Chondrocyte (in vitro differentiated cells): Measurements from ENCODE around the gene KRTAP20-1. TPM values are rescaled to one million over a fixed set of nuclear protein-coding genes. Genes with fewer than 3 reads are reported as not detected.

Experiments
- DNase-seq: peaks from one replicate; pipeline ENCODE4 v3.0.0; 2021; ENCODE audit warnings: mixed read lengths, low spot score
- H3K27ac Mint-ChIP-seq: one replicate; pipeline ENCODE4 v1.8.0; 2021; ENCODE audit warnings: mild to moderate bottlenecking, moderate library complexity, mixed read lengths; ENCODE audit not compliant: unreplicated experiment
- H3K27me3 Mint-ChIP-seq: 2 replicates; pipeline ENCODE4 v1.8.0; 2021; ENCODE audit warnings: low read depth, mixed read lengths
- H3K36me3 Mint-ChIP-seq: 2 replicates; pipeline ENCODE4 v1.8.0; 2021; ENCODE audit warnings: low read depth, mixed read lengths
- H3K4me1 Mint-ChIP-seq: 2 replicates; pipeline ENCODE4 v1.8.0; 2021; ENCODE audit warnings: low read depth, mild to moderate bottlenecking, mixed read lengths
- H3K4me3 Mint-ChIP-seq: one replicate; pipeline ENCODE4 v1.8.0; 2021; ENCODE audit warnings: mild to moderate bottlenecking, moderate library complexity, mixed read lengths; ENCODE audit not compliant: unreplicated experiment
- H3K9me3 Mint-ChIP-seq: 2 replicates; pipeline ENCODE4 v1.8.0; 2021; ENCODE audit warnings: low read depth, mixed read lengths
- total RNA-seq: library from RNA; stranded (reverse); gene quantifications from 3 replicates; pipeline ENCODE4 v1.2.1, GENCODE V29; 2021
- TF ChIP-seq, protein P1 (sequence below): fragments of 200-600 bp; sonication (generic); IDR thresholded peaks from 2 replicates; pipeline ENCODE4 v1.5.0; 2021; ENCODE audit warnings: antibody characterized with exemption, mild to moderate bottlenecking, moderate library complexity

Gene KRTAP20-1
- total RNA-seq, 1 donor from 2014 or later = not detected

DNA sequence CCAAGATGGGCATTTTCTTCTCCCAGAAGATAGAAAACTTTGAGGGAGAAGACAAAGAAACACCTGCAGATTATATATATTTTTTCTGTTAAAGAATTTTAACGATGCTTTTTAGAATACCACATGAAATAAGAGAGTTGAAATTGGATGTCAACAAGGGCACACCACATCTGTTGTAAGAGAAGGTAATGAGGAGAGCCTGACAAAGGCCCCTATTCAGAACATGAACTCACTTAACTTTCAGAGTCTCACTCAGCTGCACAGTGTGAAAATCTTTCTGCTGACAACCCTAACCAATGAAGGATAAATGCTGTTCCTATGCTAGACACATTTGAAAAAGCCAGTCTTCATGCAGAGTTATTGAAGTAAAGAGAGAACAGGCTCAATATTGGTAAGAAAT is 33.4 kb upstream of the KRTAP20-1 start:
- TF ChIP-seq, protein P1, sequence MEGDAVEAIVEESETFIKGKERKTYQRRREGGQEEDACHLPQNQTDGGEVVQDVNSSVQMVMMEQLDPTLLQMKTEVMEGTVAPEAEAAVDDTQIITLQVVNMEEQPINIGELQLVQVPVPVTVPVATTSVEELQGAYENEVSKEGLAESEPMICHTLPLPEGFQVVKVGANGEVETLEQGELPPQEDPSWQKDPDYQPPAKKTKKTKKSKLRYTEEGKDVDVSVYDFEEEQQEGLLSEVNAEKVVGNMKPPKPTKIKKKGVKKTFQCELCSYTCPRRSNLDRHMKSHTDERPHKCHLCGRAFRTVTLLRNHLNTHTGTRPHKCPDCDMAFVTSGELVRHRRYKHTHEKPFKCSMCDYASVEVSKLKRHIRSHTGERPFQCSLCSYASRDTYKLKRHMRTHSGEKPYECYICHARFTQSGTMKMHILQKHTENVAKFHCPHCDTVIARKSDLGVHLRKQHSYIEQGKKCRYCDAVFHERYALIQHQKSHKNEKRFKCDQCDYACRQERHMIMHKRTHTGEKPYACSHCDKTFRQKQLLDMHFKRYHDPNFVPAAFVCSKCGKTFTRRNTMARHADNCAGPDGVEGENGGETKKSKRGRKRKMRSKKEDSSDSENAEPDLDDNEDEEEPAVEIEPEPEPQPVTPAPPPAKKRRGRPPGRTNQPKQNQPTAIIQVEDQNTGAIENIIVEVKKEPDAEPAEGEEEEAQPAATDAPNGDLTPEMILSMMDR = no peak
- no peaks in the 10 kb centered on the region for H3K36me3 Mint-ChIP-seq
- peaks cover 23% of the 10 kb centered on the region for H3K9me3 Mint-ChIP-seq
- no peaks in the 10 kb centered on the region for H3K27me3 Mint-ChIP-seq
- H3K4me1 Mint-ChIP-seq = no peaks in the 10 kb centered on the region
- DNase-seq = no peak
- no peak overlapping the region for H3K4me3 Mint-ChIP-seq
- H3K27ac Mint-ChIP-seq = no peak overlapping the region

DNA sequence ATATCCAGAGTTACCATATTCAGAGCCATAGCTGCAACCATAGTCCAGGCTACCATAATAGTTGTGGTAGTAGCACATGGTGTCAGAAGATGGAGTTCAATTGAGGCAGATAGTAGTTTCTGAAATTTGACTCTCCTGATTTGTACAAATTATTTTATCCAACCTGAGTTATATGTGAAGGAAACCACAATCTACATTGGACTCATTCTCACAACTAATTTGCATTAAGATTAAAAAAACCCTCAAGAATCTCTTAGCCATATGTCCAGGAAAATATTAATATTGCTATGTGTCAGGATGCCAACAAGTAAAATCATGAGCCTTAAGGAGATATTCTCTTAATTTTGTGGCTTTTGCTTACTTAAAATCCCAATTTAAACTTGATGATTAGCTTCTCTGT is 25.9 kb upstream of the KRTAP20-1 start, which contains the start of gene KRTAP22-2:
KRTAP22-2 (minus strand) TSS at position 101 of the 400 bp plus-strand sequence.
- H3K4me1 Mint-ChIP-seq = no peaks in the 10 kb centered on the region
- no peak for DNase-seq
- TF ChIP-seq, protein P1 = no peak
- H3K9me3 Mint-ChIP-seq = peaks cover 6% of the 10 kb centered on the region
- H3K36me3 Mint-ChIP-seq = no peaks in the 10 kb centered on the region
- H3K27ac Mint-ChIP-seq = no peak within 1 kb of the TSS
- H3K4me3 Mint-ChIP-seq = no peak within 1 kb of the TSS
- H3K27me3 Mint-ChIP-seq = no peaks in the 10 kb centered on the region

DNA sequence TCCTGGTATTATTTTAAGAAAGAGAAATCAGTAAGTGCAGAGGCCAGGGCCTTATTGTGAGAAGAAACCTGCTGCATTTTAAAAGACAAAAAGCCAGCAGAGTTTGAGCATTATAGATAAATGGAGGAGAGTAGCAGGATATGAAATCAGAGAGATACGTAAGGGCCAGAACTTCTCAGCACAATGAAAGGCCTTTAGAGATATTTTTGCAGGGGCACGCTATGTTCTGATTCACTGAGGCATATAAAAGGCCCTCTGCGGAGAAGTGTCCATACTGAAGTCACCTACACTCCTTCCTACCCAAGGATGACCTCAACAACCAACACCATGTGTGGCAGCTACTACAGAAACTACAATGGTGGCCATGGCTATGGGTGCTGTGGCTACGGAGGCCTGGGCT is 24.1 kb upstream of the KRTAP20-1 start, which contains the start of gene KRTAP6-3:
KRTAP6-3 (plus strand) TSS at position 301 of the 400 bp plus-strand sequence; CDS start at position 307, 6 bp downstream.
- no peak for DNase-seq
- Mint-ChIP-seq H3K9me3 (no peaks in the 10 kb centered on the region), H3K27ac (no peak within 1 kb of the TSS), H3K27me3 (no peaks in the 10 kb centered on the region), H3K4me1 (no peaks in the 10 kb centered on the region), H3K4me3 (no peak within 1 kb of the TSS), H3K36me3 (no peaks in the 10 kb centered on the region)
- TF ChIP-seq, protein P1 = no peak

DNA sequence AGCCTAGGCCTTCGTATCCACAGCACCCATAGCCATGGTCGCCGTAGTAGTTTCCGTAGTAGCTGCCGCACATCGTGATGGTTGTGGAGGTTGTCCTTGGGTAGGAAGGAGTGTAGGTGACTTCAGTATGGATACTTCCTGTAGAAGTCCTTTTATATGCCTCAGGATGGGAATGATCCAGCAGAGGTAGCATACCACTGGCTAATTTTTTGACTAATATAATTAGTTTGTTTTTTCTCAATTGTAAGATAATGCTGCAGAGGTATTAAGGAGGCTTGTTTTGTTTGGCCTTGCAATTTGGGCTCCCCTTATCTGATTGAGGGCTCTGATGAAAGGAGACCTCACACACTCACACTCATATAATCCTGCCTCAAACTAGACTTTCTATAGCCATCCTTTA is 17.4 kb upstream of the KRTAP20-1 start, which contains the start of gene KRTAP6-2:
KRTAP6-2 (minus strand) TSS at position 101 of the 400 bp plus-strand sequence; CDS start at position 73, 28 bp downstream.
- Mint-ChIP-seq H3K4me1 (no peaks in the 10 kb centered on the region), H3K27me3 (no peaks in the 10 kb centered on the region)
- TF ChIP-seq, protein P1 = no peak

DNA sequence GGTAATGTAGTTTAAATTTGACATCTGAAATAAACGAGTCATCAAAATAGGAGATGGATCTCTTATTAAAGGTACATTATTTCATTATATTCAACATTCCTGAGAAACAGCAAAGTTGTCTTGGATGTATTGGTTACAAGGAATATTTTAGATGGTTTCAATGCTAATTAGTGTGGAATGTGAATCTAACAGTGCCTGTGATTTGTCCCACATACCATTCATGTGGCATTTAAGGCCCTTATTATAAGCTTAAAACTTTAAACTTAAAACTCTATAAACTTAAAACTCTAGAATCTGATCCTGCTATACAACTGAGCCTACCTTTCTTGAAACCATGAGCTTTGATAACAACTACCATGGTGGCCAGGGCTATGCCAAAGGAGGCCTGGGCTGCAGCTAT is 15.4 kb upstream of the KRTAP20-1 start, which contains the start of gene KRTAP22-1:
KRTAP22-1 (plus strand) TSS at position 301 of the 400 bp plus-strand sequence.
- Mint-ChIP-seq H3K4me3 (no peak within 1 kb of the TSS), H3K27ac (no peak within 1 kb of the TSS), H3K4me1 (no peaks in the 10 kb centered on the region), H3K27me3 (no peaks in the 10 kb centered on the region), H3K36me3 (no peaks in the 10 kb centered on the region), H3K9me3 (peaks cover 17% of the 10 kb centered on the region)
- DNase-seq = no peak
- TF ChIP-seq, protein P1 = no peak

More for the DNA sequence above, 17.4 kb upstream of the KRTAP20-1 start, which contains the start of gene KRTAP6-2:
- peaks cover 14% of the 10 kb centered on the region for H3K9me3 Mint-ChIP-seq
- H3K27ac Mint-ChIP-seq = no peak within 1 kb of the TSS
- DNase-seq = no peak
- H3K4me3 Mint-ChIP-seq = no peak within 1 kb of the TSS
- H3K36me3 Mint-ChIP-seq = no peaks in the 10 kb centered on the region
